RWPE2 (cell line): ENCODE measurements around the gene GPR55.
"Not testable (repeated sequence)": the region's sequence is repeated elsewhere in the genome, so short reads cannot be mapped to it uniquely, and the experiment has no call there.

ENCODE experiments used
- ATAC-seq: fragments of 200-7000 bp; cut with Tn5 transposase; 3 replicates; pipeline ENCODE4 v1.9.1; 2021; ENCODE audit warnings: low read depth
- DNase-seq: peaks from one replicate; pipeline ENCODE4 v3.0.0-alpha.2; 2020; ENCODE audit warnings: low spot score
- H3K27ac ChIP-seq: fragments of 450-650 bp; 2 replicates; pipeline ENCODE4 v1.5.1; 2017; ENCODE audit warnings: mild to moderate bottlenecking; ENCODE audit not compliant: poor library complexity, severe bottlenecking
- H3K27me3 ChIP-seq: fragments of 250-450 bp; sonication (Bioruptor Pico); 2 replicates; pipeline ENCODE4 v1.5.1; 2021; ENCODE audit warnings: mild to moderate bottlenecking, moderate library complexity; ENCODE audit not compliant: insufficient read depth, poor library complexity, severe bottlenecking
- H3K36me3 ChIP-seq: fragments of 250-450 bp; sonication (Bioruptor Pico); 2 replicates; pipeline ENCODE4 v1.5.1; 2020; ENCODE audit warnings: low read depth, mild to moderate bottlenecking, moderate library complexity
- H3K4me1 ChIP-seq: fragments of 250-450 bp; sonication (Bioruptor Pico); 2 replicates; pipeline ENCODE4 v1.5.1; 2021; ENCODE audit warnings: mild to moderate bottlenecking, moderate library complexity; ENCODE audit not compliant: insufficient read depth, poor library complexity, severe bottlenecking
- H3K4me3 ChIP-seq: fragments of 250-450 bp; sonication (Bioruptor Pico); 2 replicates; pipeline ENCODE4 v1.5.1; 2021; ENCODE audit warnings: mild to moderate bottlenecking, moderate library complexity; ENCODE audit not compliant: severe bottlenecking
- H3K9me3 ChIP-seq: fragments of 250-450 bp; sonication (Bioruptor Pico); 2 replicates; pipeline ENCODE4 v1.5.1; 2021; ENCODE audit warnings: mild to moderate bottlenecking, moderate library complexity; ENCODE audit not compliant: severe bottlenecking
- CTCF ChIP-seq: fragments of 450-650 bp; IDR thresholded peaks from one replicate; pipeline ENCODE4 v1.5.1; 2017; ENCODE audit warnings: mild to moderate bottlenecking, moderate library complexity; ENCODE audit not compliant: poor library complexity, severe bottlenecking

The GPR55 gene

GRCh38 chr2:230939066-230939591 is 14.1 kb upstream of the GPR55 start:
- TF ChIP-seq CTCF: no peak
- Histone ChIP-seq H3K4me1 (no peaks in the 10 kb centered on the region), H3K27me3 (no peaks in the 10 kb centered on the region), H3K27ac (no peak overlapping the region), H3K9me3 (no peaks in the 10 kb centered on the region), H3K36me3 (no peaks in the 10 kb centered on the region), H3K4me3 (no peak overlapping the region)
- DNase-seq (no peak), ATAC-seq (no peak)

- Histone ChIP-seq H3K27ac (no peak overlapping the region), H3K4me1 (no peaks in the 10 kb centered on the region), H3K4me3 (no peak overlapping the region), H3K36me3 (no peaks in the 10 kb centered on the region), H3K9me3 (no peaks in the 10 kb centered on the region), H3K27me3 (no peaks in the 10 kb centered on the region)
- ATAC-seq (no peak), DNase-seq (no peak)
- TF ChIP-seq CTCF: no peak
These were observed 13.5 kb upstream of the GPR55 start for GRCh38 chr2:230938516-230939065.

GRCh38 chr2:230938098-230938497 is 13.1 kb upstream of the GPR55 start:
- Histone ChIP-seq H3K27ac (no peak overlapping the region), H3K27me3 (no peaks in the 10 kb centered on the region), H3K9me3 (no peaks in the 10 kb centered on the region), H3K36me3 (no peaks in the 10 kb centered on the region), H3K4me3 (no peak overlapping the region), H3K4me1 (no peaks in the 10 kb centered on the region)
- no peak for TF ChIP-seq CTCF
- DNase-seq (no peak), ATAC-seq (no peak)

GRCh38 chr2:230937362-230937761 is 12.3 kb upstream of the GPR55 start:
- H3K9me3 ChIP-seq: no peaks in the 10 kb centered on the region
- no peaks in the 10 kb centered on the region for H3K27me3 ChIP-seq
- DNase-seq (no peak), ATAC-seq (no peak)
- no peak for TF ChIP-seq CTCF
- no peaks in the 10 kb centered on the region for H3K4me1 ChIP-seq
- no peaks in the 10 kb centered on the region for H3K36me3 ChIP-seq
- H3K4me3 ChIP-seq: no peak overlapping the region
- no peak overlapping the region for H3K27ac ChIP-seq

- not testable (repeated sequence) for ATAC-seq, DNase-seq, H3K27me3 ChIP-seq
These were observed 11.2 kb upstream of the GPR55 start for GRCh38 chr2:230936243-230936642.

More at GRCh38 chr2:230936243-230936642, 11.2 kb upstream of the GPR55 start:
- not testable (repeated sequence) for H3K36me3 ChIP-seq, H3K4me3 ChIP-seq, H3K9me3 ChIP-seq, H3K27ac ChIP-seq, H3K4me1 ChIP-seq
